Adipocyte (in vitro differentiated cells): Measurements from ENCODE around the gene RCC2.

ENCODE experiments used
- DNase-seq: peaks from one replicate; pipeline ENCODE4 v3.0.0-alpha.2; 2015; ENCODE audit warnings: low read depth
- H3K27me3 ChIP-seq: replicated peaks from 2 replicates; pipeline ENCODE4 v1.7.0; 2013; ENCODE audit warnings: mild to moderate bottlenecking, low read length, moderate library complexity; ENCODE audit not compliant: control insufficient read depth, insufficient read depth
- H3K36me3 ChIP-seq: 2 replicates; pipeline ENCODE4 v1.7.0; 2013; ENCODE audit warnings: low read length, mild to moderate bottlenecking, moderate library complexity; ENCODE audit not compliant: control insufficient read depth, insufficient read depth, severe bottlenecking
- H3K4me1 ChIP-seq: 2 replicates; pipeline ENCODE4 v1.7.0; 2013; ENCODE audit warnings: mild to moderate bottlenecking, low read length, moderate library complexity; ENCODE audit not compliant: control insufficient read depth, insufficient read depth
- H3K4me3 ChIP-seq: 2 replicates; pipeline ENCODE4 v1.7.0; 2013; ENCODE audit warnings: mild to moderate bottlenecking, low read length, moderate library complexity
- H3K9ac ChIP-seq: 2 replicates; pipeline ENCODE4 v1.7.0; 2013; ENCODE audit warnings: mild to moderate bottlenecking, low read length, moderate library complexity
- H3K9me3 ChIP-seq: 2 replicates; pipeline ENCODE4 v1.7.0; 2013; ENCODE audit warnings: mild to moderate bottlenecking, low read length, moderate library complexity; ENCODE audit not compliant: control insufficient read depth

RCC2 gene

DNA sequence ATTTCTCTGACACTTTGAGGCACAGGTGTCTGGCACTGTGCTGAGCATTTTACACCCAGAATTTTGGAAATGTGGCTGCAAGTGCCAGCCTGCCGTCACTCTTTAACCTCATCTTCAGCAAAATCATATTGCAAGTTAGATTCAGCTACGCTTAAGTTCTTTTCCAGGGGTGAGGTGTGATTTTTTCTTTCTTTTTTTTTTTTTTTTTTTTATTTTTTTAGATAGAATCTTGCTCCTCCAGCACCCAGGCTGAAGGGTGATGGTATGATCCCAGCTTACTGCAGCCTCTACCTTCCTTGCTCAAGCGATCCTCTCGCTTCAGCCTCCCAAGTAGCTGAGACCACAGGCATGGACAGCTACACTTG, 2.5 kb upstream of the RCC2 start:
- Histone ChIP-seq H3K4me1 (peaks cover 31% of the 10 kb centered on the region), H3K9ac (peak overlapping the region; percentile 87), H3K4me3 (no peak overlapping the region), H3K27me3 (no peaks in the 10 kb centered on the region), H3K36me3 (no peaks in the 10 kb centered on the region), H3K9me3 (no peaks in the 10 kb centered on the region)
- no peak for DNase-seq

DNA sequence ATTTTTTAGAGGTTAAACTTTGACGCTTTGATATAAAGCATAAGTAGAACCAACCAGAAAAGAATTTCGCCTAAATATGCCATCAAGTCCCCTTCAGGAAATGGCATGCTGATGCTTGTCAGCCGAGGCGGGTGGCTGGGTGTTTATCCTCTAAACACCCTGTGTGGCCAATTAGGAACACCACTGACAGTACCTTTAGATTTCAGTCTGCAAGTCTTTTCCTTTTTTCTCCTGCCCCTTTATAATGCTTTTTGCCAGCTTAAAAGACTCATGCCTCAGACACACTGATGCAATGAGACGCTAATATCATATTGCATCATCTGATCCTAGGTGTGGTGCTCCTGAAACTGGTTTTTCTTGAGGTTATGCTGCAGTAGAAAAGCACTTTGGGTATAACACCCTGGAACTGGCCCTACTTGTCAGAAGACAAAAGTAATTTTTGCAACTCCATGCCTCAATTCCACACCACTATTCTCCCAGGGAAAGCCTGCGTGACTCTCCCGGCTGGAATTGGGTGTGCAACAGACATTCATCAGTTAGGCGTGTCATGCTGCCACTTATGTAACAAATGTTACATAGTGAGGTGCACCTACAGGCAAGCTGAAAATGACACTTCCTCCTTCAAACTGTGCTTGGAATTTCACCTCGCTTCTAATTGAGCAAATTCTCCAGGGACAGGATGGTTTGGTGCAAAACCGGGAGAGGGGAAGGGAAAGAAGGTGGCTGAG, 2.0 kb upstream of the RCC2 start:
- Histone ChIP-seq H3K4me3 (peak overlapping the region; percentile 18), H3K36me3 (no peaks in the 10 kb centered on the region), H3K4me1 (peaks cover 36% of the 10 kb centered on the region), H3K9me3 (no peaks in the 10 kb centered on the region), H3K27me3 (no peaks in the 10 kb centered on the region), H3K9ac (peak overlapping the region; percentile 87)
- peak; percentile 72 for DNase-seq

DNA sequence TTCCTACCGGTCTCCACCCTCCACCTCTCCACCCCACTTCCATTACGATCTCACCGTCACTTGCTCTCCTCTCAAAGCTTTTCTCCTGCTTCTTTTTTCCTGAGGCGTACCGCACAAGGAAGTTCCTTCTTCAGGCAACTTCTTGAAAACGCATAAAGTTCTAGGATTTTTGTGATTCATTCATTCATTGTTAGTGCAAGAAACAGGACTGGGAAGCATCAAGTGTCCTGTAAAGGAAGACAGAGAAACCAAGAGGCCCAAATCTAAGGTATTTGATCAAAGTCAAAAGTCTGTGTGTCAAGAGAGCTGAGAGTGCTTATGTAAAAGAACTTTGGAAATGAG, 1.3 kb upstream of the RCC2 start:
- H3K4me1 ChIP-seq = peaks cover 41% of the 10 kb centered on the region
- no peak for DNase-seq
- H3K27me3 ChIP-seq = no peaks in the 10 kb centered on the region
- no peaks in the 10 kb centered on the region for H3K36me3 ChIP-seq
- H3K9ac ChIP-seq = peak overlapping the region; percentile 87
- peak overlapping the region; percentile 82 for H3K4me3 ChIP-seq
- H3K9me3 ChIP-seq = no peaks in the 10 kb centered on the region

GRCh38 chr1:17440074-17440826, 773 bp upstream of the RCC2 start:
- Histone ChIP-seq H3K4me3 (peak overlapping the region; percentile 82), H3K27me3 (no peaks in the 10 kb centered on the region), H3K4me1 (peaks cover 42% of the 10 kb centered on the region), H3K36me3 (no peaks in the 10 kb centered on the region), H3K9ac (peak overlapping the region; percentile 87), H3K9me3 (no peaks in the 10 kb centered on the region)
- no peak for DNase-seq

GRCh38 chr1:17438318-17439249, 893 bp downstream of the RCC2 start:
- DNase-seq = peak; percentile 72
- H3K9ac ChIP-seq = peak overlapping the region; percentile 91

GRCh38 chr1:17437580-17438317, 1.7 kb downstream of the RCC2 start:
- Histone ChIP-seq H3K9me3 (no peaks in the 10 kb centered on the region), H3K4me1 (peaks cover 42% of the 10 kb centered on the region), H3K36me3 (no peaks in the 10 kb centered on the region), H3K4me3 (peak overlapping the region; percentile 91), H3K27me3 (no peaks in the 10 kb centered on the region), H3K9ac (peak overlapping the region; percentile 91)
- DNase-seq = peak; percentile 78

More at GRCh38 chr1:17438318-17439249, 893 bp downstream of the RCC2 start:
- no peaks in the 10 kb centered on the region for H3K36me3 ChIP-seq
- H3K4me3 ChIP-seq = peak overlapping the region; percentile 91
- H3K4me1 ChIP-seq = peaks cover 45% of the 10 kb centered on the region
- H3K9me3 ChIP-seq = no peaks in the 10 kb centered on the region
- H3K27me3 ChIP-seq = no peaks in the 10 kb centered on the region

DNA sequence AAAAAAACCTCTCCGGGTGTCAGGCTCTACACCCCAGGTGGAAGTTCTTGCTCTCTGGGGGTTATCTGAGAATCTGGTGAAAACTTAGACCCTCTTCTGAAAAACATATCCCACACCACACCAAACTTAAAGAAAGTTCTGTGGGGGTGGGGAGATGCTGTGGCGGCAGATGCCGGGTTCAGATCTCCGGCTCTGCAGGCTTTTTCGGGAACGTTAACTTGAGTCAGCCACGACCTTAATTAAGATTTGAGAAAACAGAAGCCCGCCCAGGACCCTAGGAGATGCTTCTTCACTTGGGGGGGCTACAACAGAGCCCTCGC, 2.3 kb downstream of the RCC2 start:
- Histone ChIP-seq H3K4me3 (peak overlapping the region; percentile 87), H3K27me3 (no peaks in the 10 kb centered on the region), H3K9ac (peak overlapping the region; percentile 90), H3K4me1 (peaks cover 42% of the 10 kb centered on the region), H3K9me3 (no peaks in the 10 kb centered on the region), H3K36me3 (peaks cover 5% of the 10 kb centered on the region)
- DNase-seq = no peak

GRCh38 chr1:17436380-17437174, 2.9 kb downstream of the RCC2 start:
- no peaks in the 10 kb centered on the region for H3K27me3 ChIP-seq
- peaks cover 38% of the 10 kb centered on the region for H3K4me1 ChIP-seq
- H3K4me3 ChIP-seq = peak overlapping the region; percentile 87
- H3K9ac ChIP-seq = peak overlapping the region; percentile 90
- DNase-seq = peak; percentile 29
- peaks cover 5% of the 10 kb centered on the region for H3K36me3 ChIP-seq
- no peaks in the 10 kb centered on the region for H3K9me3 ChIP-seq

- Histone ChIP-seq H3K4me3 (no peak overlapping the region), H3K27me3 (no peaks in the 10 kb centered on the region), H3K9me3 (no peaks in the 10 kb centered on the region), H3K9ac (no peak overlapping the region), H3K4me1 (peaks cover 20% of the 10 kb centered on the region), H3K36me3 (peaks cover 5% of the 10 kb centered on the region)
- no peak for DNase-seq
Observed at GRCh38 chr1:17434601-17435000, 4.9 kb downstream of the RCC2 start.

- Histone ChIP-seq H3K4me1 (peaks cover 20% of the 10 kb centered on the region), H3K9me3 (no peaks in the 10 kb centered on the region), H3K4me3 (no peak overlapping the region), H3K27me3 (no peaks in the 10 kb centered on the region), H3K36me3 (peaks cover 11% of the 10 kb centered on the region), H3K9ac (no peak overlapping the region)
- DNase-seq = no peak
Observed at GRCh38 chr1:17434016-17434415, 5.5 kb downstream of the RCC2 start.
